Measurements from ENCODE around the gene EMC9. TPM values are rescaled to one million over a fixed set of nuclear protein-coding genes. Genes with fewer than 3 reads are reported as not detected.
A peak's percentile ranks its signal among the peaks of the same experiment; 100 is the strongest.

Gene EMC9
- total RNA-seq, 4 donors from 2014 or later = 6.2 to 21.2 (median 10.9) TPM; not detected in 1

GRCh38 chr14:24130380-24130716, 11.0 kb downstream of the EMC9 start, which contains the start of gene FITM1:
Gene FITM1 (plus strand): TSS chr14:24130659. CDS start chr14:24131564, 905 bp downstream.
- Histone ChIP-seq H3K27me3 (no peaks in the 10 kb centered on the region), H3K27ac (peak within 1 kb of the TSS; percentile 30), H3K9me3 (no peaks in the 10 kb centered on the region), H3K4me3 (no peak within 1 kb of the TSS), H3K36me3 (no peaks in the 10 kb centered on the region), H3K4me1 (no peaks in the 10 kb centered on the region)
- intact Hi-C loops (cut with DNase I; ENCODE audit: low total_unique reads) = no loop called here
- no peak for DNase-seq
- TF ChIP-seq POLR2A (IDR thresholded peaks at IDR 0.05) = no peak
- TF ChIP-seq CTCF (IDR thresholded peaks at IDR 0.05) = no peak

GRCh38 chr14:24129410-24129998, 11.9 kb downstream of the EMC9 start:
- no peaks in the 10 kb centered on the region for H3K4me1 ChIP-seq
- intact Hi-C loops (cut with DNase I; ENCODE audit: low total_unique reads) = no loop called here
- no peak for DNase-seq
- no peaks in the 10 kb centered on the region for H3K36me3 ChIP-seq
- no peaks in the 10 kb centered on the region for H3K9me3 ChIP-seq
- no peak overlapping the region for H3K27ac ChIP-seq
- H3K27me3 ChIP-seq = no peaks in the 10 kb centered on the region
- no peak overlapping the region for H3K4me3 ChIP-seq
- TF ChIP-seq CTCF (IDR thresholded peaks at IDR 0.05) (no peak), POLR2A (IDR thresholded peaks at IDR 0.05) (no peak)

- no peak for DNase-seq
- no peak for TF ChIP-seq POLR2A (IDR thresholded peaks at IDR 0.05)
- H3K27ac ChIP-seq = no peak overlapping the region
- no peaks in the 10 kb centered on the region for H3K9me3 ChIP-seq
- no peaks in the 10 kb centered on the region for H3K36me3 ChIP-seq
- H3K4me1 ChIP-seq = no peaks in the 10 kb centered on the region
- no peak overlapping the region for H3K4me3 ChIP-seq
- intact Hi-C loops (cut with DNase I; ENCODE audit: low total_unique reads) = no loop called here
- H3K27me3 ChIP-seq = no peaks in the 10 kb centered on the region
Observed at GRCh38 chr14:24127673-24128072, 13.7 kb downstream of the EMC9 start.

GRCh38 chr14:24126939-24127338, 14.5 kb downstream of the EMC9 start:
- no peak for TF ChIP-seq CTCF (IDR thresholded peaks at IDR 0.05)
- no peak for TF ChIP-seq POLR2A (IDR thresholded peaks at IDR 0.05)
- intact Hi-C loops (cut with DNase I; ENCODE audit: low total_unique reads) = no loop called here
- Histone ChIP-seq H3K36me3 (no peaks in the 10 kb centered on the region), H3K4me1 (no peaks in the 10 kb centered on the region), H3K27me3 (no peaks in the 10 kb centered on the region), H3K4me3 (no peak overlapping the region), H3K27ac (no peak overlapping the region), H3K9me3 (no peaks in the 10 kb centered on the region)
- DNase-seq = no peak

- H3K27ac ChIP-seq = no peak overlapping the region
- no peaks in the 10 kb centered on the region for H3K4me1 ChIP-seq
- no peaks in the 10 kb centered on the region for H3K9me3 ChIP-seq
- H3K4me3 ChIP-seq = no peak overlapping the region
- TF ChIP-seq CTCF (IDR thresholded peaks at IDR 0.05) (no peak), POLR2A (IDR thresholded peaks at IDR 0.05) (no peak)
- H3K36me3 ChIP-seq = no peaks in the 10 kb centered on the region
- no peak for DNase-seq
- intact Hi-C loops (cut with DNase I; ENCODE audit: low total_unique reads) = no loop called here
- H3K27me3 ChIP-seq = no peaks in the 10 kb centered on the region
Observed at GRCh38 chr14:24123424-24124417, 17.7 kb downstream of the EMC9 start.

Data from uterus (tissue), 4 donors.